ENCODE results near the gene CXCR3.

- no peak for TF ChIP-seq YY1 (IDR thresholded peaks at IDR 0.05; ENCODE audit: low read depth)
- TF ChIP-seq MAX (IDR thresholded peaks at IDR 0.05), result no peak
- no peak for TF ChIP-seq CEBPB (IDR thresholded peaks at IDR 0.05)
- TF ChIP-seq USF1 (IDR thresholded peaks at IDR 0.05), result no peak
- no peak for TF ChIP-seq NFIC (IDR thresholded peaks at IDR 0.05)
- TF ChIP-seq TCF12 (IDR thresholded peaks at IDR 0.05; ENCODE audit: low read depth), result no peak
- no peak for TF ChIP-seq RAD21 (IDR thresholded peaks at IDR 0.05; ENCODE audit: low read depth)
- no peak for TF ChIP-seq EP300 (IDR thresholded peaks at IDR 0.05; ENCODE audit: borderline replicate concordance)
- TF ChIP-seq TAF1 (IDR thresholded peaks at IDR 0.05; ENCODE audit: low read depth), result no peak
- TF ChIP-seq FOXM1 (IDR thresholded peaks at IDR 0.05; ENCODE audit: borderline replicate concordance, low read depth), result no peak
- no peak for TF ChIP-seq TEAD4 (IDR thresholded peaks at IDR 0.05)
- TF ChIP-seq REST (IDR thresholded peaks at IDR 0.05; ENCODE audit: low read depth), result no peak
- TF ChIP-seq ZBTB7A (IDR thresholded peaks at IDR 0.05; ENCODE audit: low read depth), result no peak
Measured at GRCh38 chrX:71619986-71620385, 1.7 kb upstream of the CXCR3 start.

All from Ishikawa (cell line).